MCF 10A (cell line): ENCODE data around the gene COMMD4. TPM values are rescaled to one million over a fixed set of nuclear protein-coding genes. Genes with fewer than 3 reads are reported as not detected.
"Not testable (repeated sequence)": the region's sequence is repeated elsewhere in the genome, so short reads cannot be mapped to it uniquely, and the experiment has no call there.

Source experiments
- BruUV-seq: library from RNA; stranded (reverse); fragments of 400-500 nt; replicated peaks from 2 replicates; lab custom pipeline; 2021; lab: Mats Ljungman, UMichigan
- CTCF ChIA-PET: fragments of 300-600 bp; sonication (Branson Sonifier 250); formaldehyde crosslinking; extraction: SDS; loops from one replicate; lab custom pipeline; 2021; ENCODE audit warnings: antibody characterized with exemption, inconsistent platforms; lab: Yijun Ruan, JAX
- POLR2A ChIA-PET: fragments of 300-600, 350-650 bp; sonication (Branson Sonifier 250); formaldehyde crosslinking; extraction: SDS; loops from one replicate; lab custom pipeline; 2020; ENCODE audit warnings: antibody characterized with exemption, inconsistent platforms; lab: Yijun Ruan, JAX
- DNase-seq: peaks from one replicate; pipeline ENCODE4 v3.0.0-alpha.2; 2018; ENCODE audit not compliant: unreplicated experiment
- H3K27ac Mint-ChIP-seq: one replicate; pipeline ENCODE4 v1.8.0; 2022; ENCODE audit warnings: mild to moderate bottlenecking, low read depth, mixed read lengths; ENCODE audit not compliant: unreplicated experiment
- H3K27me3 Mint-ChIP-seq: one replicate; pipeline ENCODE4 v1.8.0; 2022; ENCODE audit warnings: mixed read lengths; ENCODE audit not compliant: insufficient read depth, unreplicated experiment
- H3K36me3 Mint-ChIP-seq: one replicate; pipeline ENCODE4 v1.8.0; 2022; ENCODE audit warnings: mild to moderate bottlenecking, moderate library complexity, mixed read lengths; ENCODE audit not compliant: insufficient read depth, unreplicated experiment
- H3K4me1 Mint-ChIP-seq: one replicate; pipeline ENCODE4 v1.8.0; 2022; ENCODE audit warnings: mixed read lengths; ENCODE audit not compliant: insufficient read depth, unreplicated experiment
- H3K4me3 Mint-ChIP-seq: one replicate; pipeline ENCODE4 v1.8.0; 2022; ENCODE audit warnings: mild to moderate bottlenecking, moderate library complexity, mixed read lengths; ENCODE audit not compliant: unreplicated experiment
- H3K9me3 Mint-ChIP-seq: one replicate; pipeline ENCODE4 v1.8.0; 2022; ENCODE audit warnings: mixed read lengths; ENCODE audit not compliant: unreplicated experiment
- CTCF ChIP-seq: fragments of 200-600 bp; IDR thresholded peaks from one replicate; pipeline ENCODE4 v1.8.0; 2022; ENCODE audit warnings: antibody characterized with exemption, mild to moderate bottlenecking; ENCODE audit not compliant: unreplicated experiment
- intact Hi-C: fragments of 100-400 bp; cut with micrococcal nuclease; formaldehyde crosslinking; loops from 2 replicates; pipeline ENCODE4 v1.14.1; 2022
- total RNA-seq: library from RNA; stranded (reverse); gene quantifications from 2 replicates; pipeline ENCODE4 v1.2.3, GENCODE V29; 2022

The COMMD4 gene
- total RNA-seq, 1 experiment from 2014 or later = 47.3 TPM

GRCh38 chr15:75348034-75348561, 12.2 kb downstream of the COMMD4 start:
- no peak for DNase-seq
- no TSS peak for BruUV-seq
- H3K4me1 Mint-ChIP-seq = peaks cover 5% of the 10 kb centered on the region
- no peaks in the 10 kb centered on the region for H3K9me3 Mint-ChIP-seq
- no peaks in the 10 kb centered on the region for H3K27me3 Mint-ChIP-seq
- H3K4me3 Mint-ChIP-seq = peak overlapping the region; percentile 86
- ChIA-PET CTCF (interaction anchor here (0.6 to 2.2 kb wide), 3 partner anchors 20 to 337 kb away, joined by 3 to 8 read pairs (median 3); no protein-coding TSS in a partner anchor), POLR2A (interaction anchor here (0.7 to 3.8 kb wide), 5 partner anchors 12 to 966 kb away, joined by 3 to 30 read pairs (median 6); partner anchors contain the start of genes MAN2C1 and SIN3A)
- TF ChIP-seq CTCF = no peak
- no peak overlapping the region for H3K27ac Mint-ChIP-seq
- intact Hi-C loops = no loop called here
- H3K36me3 Mint-ChIP-seq = peaks cover 21% of the 10 kb centered on the region

- Mint-ChIP-seq H3K4me1 (peaks cover 5% of the 10 kb centered on the region), H3K27ac (no peak overlapping the region), H3K27me3 (no peaks in the 10 kb centered on the region), H3K9me3 (no peaks in the 10 kb centered on the region), H3K4me3 (peak overlapping the region; percentile 86), H3K36me3 (peaks cover 21% of the 10 kb centered on the region)
- no peak for TF ChIP-seq CTCF
- intact Hi-C loops = no loop called here
- ChIA-PET POLR2A (interaction anchor here (0.7 to 3.8 kb wide), 5 partner anchors 11 to 966 kb away, joined by 3 to 30 read pairs (median 6); partner anchors contain the start of genes MAN2C1 and SIN3A), CTCF (interaction anchor here (0.6 to 2.2 kb wide), 3 partner anchors 19 to 336 kb away, joined by 3 to 8 read pairs (median 3); no protein-coding TSS in a partner anchor)
- BruUV-seq = no TSS peak
- no peak for DNase-seq
Observed at GRCh38 chr15:75348562-75349350, 12.9 kb downstream of the COMMD4 start.

GRCh38 chr15:75349351-75349669, 13.4 kb downstream of the COMMD4 start:
- H3K36me3 Mint-ChIP-seq = peaks cover 21% of the 10 kb centered on the region
- H3K27me3 Mint-ChIP-seq, H3K27ac Mint-ChIP-seq, H3K9me3 Mint-ChIP-seq, H3K4me1 Mint-ChIP-seq, intact Hi-C loops, BruUV-seq, DNase-seq: not testable (repeated sequence)
- CTCF ChIA-PET = interaction anchor here (2.2 kb wide), 1 partner anchor 18 kb away, joined by 8 read pairs; no protein-coding TSS in a partner anchor
- peak overlapping the region; percentile 86 for H3K4me3 Mint-ChIP-seq
- POLR2A ChIA-PET = interaction anchor here (1.8 to 3.8 kb wide), 3 partner anchors 11 to 19 kb away, joined by 6 to 30 read pairs (median 15); partner anchors contain the start of gene MAN2C1

GRCh38 chr15:75349851-75350588, 14.2 kb downstream of the COMMD4 start:
- Mint-ChIP-seq H3K4me1 (peaks cover 5% of the 10 kb centered on the region), H3K4me3 (no peak overlapping the region), H3K27ac (no peak overlapping the region), H3K36me3 (peaks cover 24% of the 10 kb centered on the region), H3K27me3 (no peaks in the 10 kb centered on the region), H3K9me3 (no peaks in the 10 kb centered on the region)
- intact Hi-C loops = no loop called here
- CTCF ChIA-PET = no interaction called here
- POLR2A ChIA-PET = interaction anchor here (1.5 to 3.8 kb wide), 3 partner anchors 15 to 19 kb away, joined by 6 to 30 read pairs (median 15); partner anchors contain the start of gene MAN2C1
- TF ChIP-seq CTCF = no peak
- BruUV-seq = no TSS peak
- DNase-seq = no peak
